Tibial nerve (tissue), 4 donors: ENCODE measurements around the gene EID2B.

Experiments
- CTCF ChIP-seq, 5 experiments: fragments of 200-600 bp in 3 of 5; fragments of 450-650 bp in 2 of 5; sonication (generic) in 3 of 5; IDR thresholded peaks; one replicate each; pipeline ENCODE4 v1.5.1; 2016 to 2019; ENCODE audit warnings: antibody characterized with exemption in 5 of 5, mild to moderate bottlenecking in 3 of 5, moderate library complexity in 2 of 5
- EP300 ChIP-seq, 2 donors: sonication (generic); formaldehyde crosslinking; IDR thresholded peaks; one replicate each; pipeline ENCODE4 v1.6.1; 2017; ENCODE audit warnings: antibody characterized with exemption in 2 of 2, mild to moderate bottlenecking in 1 of 2

- TF ChIP-seq CTCF (IDR thresholded peaks at IDR 0.05) (peak in 1 of 5 experiments; percentile 13), EP300 (IDR thresholded peaks at IDR 0.05) (no peak)
Measured at GRCh38 chr19:39540333-39540673, 7.7 kb upstream of the EID2B start.
